CD4-positive, alpha-beta T cell treated with Interleukin-15 for 1 hour (primary cell): Measurements from ENCODE around the gene NDUFA11.

Experiments
- DNase-seq: peaks from one replicate; pipeline ENCODE4 v3.0.0-alpha.2; 2020

The NDUFA11 gene

DNA sequence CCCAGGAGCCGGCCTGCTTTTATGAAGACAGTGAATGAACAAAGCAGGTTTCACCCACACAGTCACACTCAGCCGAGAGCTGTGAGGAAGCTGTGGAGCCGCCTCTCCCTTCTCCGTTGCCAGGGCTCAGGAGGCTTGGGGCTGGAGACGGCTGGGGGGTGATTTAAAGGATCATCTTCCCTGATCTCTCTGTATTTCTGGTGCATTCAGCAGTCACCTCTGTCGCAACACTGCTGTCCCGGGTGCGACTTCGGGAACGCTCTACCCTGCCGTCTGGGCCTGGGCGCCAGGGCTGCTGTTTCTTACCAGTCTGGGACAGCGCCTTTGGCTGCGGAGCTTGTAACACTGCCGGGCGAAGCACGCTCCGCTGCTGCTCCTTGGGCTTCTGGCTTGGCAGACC is 28.6 kb upstream of the NDUFA11 start:
- no peak for DNase-seq

DNA sequence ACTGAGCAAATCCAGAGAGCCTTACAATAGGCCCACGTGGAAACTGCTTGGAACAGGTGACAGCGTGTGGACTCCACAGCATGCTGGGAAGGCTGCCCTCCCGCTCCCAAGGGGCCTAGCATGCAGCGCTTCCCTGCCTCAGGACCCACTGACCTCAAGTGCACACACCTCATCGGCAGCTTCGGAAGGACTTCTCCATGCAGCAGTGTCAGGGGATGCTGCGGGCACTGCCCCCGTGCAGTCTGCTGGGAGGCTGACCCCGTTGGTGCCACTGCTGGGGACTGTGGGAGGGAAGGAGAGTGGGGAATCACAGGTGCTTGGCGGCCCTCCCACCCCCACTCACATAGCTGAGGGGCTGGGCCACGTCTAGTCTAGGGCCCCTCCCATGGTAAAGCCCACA is 27.7 kb upstream of the NDUFA11 start:
- DNase-seq, result no peak

DNA sequence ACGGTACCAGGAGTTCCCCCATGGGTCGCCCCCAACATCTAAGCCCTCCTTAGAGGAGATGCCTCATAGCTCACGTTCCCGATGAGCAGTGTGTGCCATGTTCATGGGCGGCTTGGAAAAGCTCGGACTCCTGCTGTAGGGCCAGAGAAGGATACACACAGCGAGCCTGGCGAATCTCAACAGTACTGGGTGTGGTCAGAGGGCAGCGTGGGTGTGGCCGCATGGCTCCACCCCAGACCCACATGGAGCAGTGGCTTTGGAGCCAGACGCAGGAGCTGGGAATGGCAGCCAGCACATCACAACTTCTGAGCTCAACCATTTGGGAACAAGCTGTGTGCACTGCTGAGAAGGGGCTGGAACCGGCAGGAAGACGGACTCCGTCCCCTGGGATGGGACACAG is 26.0 kb upstream of the NDUFA11 start:
- no peak for DNase-seq

GRCh38 chr19:5929179-5929578 is 25.6 kb upstream of the NDUFA11 start:
- DNase-seq, result no peak

DNA sequence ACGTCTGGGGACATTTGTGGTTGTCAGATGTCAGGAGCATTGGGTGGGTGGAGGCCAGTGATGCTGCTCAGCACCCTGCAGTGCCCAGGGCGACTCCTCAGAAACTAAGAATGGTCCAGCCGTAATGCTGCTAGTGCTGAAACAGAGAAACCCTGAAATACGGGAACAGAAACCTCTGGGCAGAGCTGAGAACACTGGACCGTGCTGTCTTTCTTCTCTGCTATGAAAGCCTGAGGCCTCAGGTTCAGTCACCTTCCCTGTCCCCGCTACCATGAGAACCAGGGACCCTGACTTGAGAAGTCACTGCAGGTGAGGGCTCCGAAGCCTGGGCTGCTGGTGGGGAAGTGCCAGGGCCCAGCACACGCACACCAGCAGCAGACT is 23.8 kb upstream of the NDUFA11 start:
- DNase-seq, result no peak

GRCh38 chr19:5926641-5927440 is 23.3 kb upstream of the NDUFA11 start:
- DNase-seq, result no peak

GRCh38 chr19:5925830-5926427 is 22.3 kb upstream of the NDUFA11 start:
- no peak for DNase-seq

- no peak for DNase-seq
Measured at GRCh38 chr19:5923356-5923755, 19.8 kb upstream of the NDUFA11 start.

DNA sequence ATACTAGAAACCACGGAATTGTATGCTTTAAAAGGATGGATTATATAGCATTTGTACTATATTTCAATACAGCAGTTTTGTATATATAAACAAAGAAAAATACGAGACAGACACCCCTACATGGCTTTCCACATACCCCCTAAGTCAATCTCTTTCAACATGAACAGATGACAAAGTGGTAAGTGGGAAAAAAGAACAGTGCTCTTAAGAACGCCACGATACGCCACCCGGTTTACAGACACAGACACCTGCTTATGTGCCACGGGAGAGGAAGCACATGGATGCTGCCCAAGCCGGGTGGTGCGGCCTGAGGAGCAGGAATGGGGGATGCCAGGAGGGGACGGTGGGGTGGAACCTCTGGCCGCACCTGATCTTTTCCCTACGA is 18.6 kb upstream of the NDUFA11 start:
- DNase-seq, result no peak

DNA sequence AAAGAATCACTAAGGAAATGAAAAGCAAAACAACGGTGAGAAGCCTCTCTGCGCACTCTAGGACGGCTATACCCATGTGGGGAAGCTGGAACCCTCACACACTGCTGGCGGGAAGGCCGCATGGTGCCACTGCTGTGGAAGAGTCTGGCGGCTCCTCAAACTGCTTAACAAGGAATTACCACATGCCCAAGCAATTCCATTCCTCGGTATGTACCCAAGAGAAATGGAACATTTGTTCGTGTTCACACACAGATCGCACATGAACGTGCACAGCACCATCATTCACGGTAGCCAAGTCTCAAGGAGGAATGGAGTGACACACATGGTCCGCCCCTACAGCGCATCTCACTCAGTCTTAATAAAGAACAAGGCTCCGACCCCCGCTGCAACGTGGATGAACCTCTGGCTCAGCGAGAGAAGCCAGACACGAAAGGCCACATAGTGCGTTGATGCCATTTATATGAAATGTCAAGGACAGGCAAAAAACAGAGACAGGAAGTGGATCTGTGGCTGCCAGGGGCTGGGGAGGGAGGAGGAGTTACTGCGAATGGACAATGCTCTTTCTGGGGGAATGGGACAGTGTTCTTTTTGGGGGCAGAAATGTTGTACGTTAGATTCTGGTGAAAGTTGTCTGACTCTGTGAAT is 18.0 kb upstream of the NDUFA11 start:
- no peak for DNase-seq

GRCh38 chr19:5918463-5919079 is 15.0 kb upstream of the NDUFA11 start:
- no peak for DNase-seq

GRCh38 chr19:5917431-5918107 is 14.0 kb upstream of the NDUFA11 start:
- no peak for DNase-seq

- no peak for DNase-seq
Measured at GRCh38 chr19:5916181-5916708, 12.7 kb upstream of the NDUFA11 start.

GRCh38 chr19:5915782-5916165 is 12.2 kb upstream of the NDUFA11 start:
- no peak for DNase-seq

GRCh38 chr19:5914946-5915781 is 11.6 kb upstream of the NDUFA11 start:
- no peak for DNase-seq

- DNase-seq, result no peak
Measured at GRCh38 chr19:5914358-5914774, 10.8 kb upstream of the NDUFA11 start.

- no peak for DNase-seq
Measured at GRCh38 chr19:5913739-5914357, 10.3 kb upstream of the NDUFA11 start, which contains the start of gene CAPS. TSS of gene CAPS (plus strand) at chr19:5914254. CDS start at chr19:5914407, 153 bp downstream.

DNA sequence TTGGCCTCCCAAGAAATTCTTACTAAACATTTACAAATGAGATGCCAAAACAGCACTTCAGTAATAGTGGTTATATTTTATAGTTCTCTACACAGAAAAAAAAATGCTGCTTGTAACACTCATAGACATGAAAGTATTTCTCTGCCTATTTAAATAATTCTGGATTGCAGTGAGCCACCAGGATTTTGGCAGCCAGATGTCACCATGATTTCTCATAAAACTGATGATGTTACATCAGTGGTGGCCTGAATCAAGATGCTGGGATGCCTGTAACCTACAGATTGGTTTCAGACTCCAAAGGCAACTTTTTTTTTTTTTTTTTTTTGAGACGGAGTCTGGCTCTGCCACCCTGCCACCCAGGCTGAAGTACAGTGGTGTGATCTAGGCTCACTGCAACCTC is 7.8 kb upstream of the NDUFA11 start:
- no peak for DNase-seq

DNA sequence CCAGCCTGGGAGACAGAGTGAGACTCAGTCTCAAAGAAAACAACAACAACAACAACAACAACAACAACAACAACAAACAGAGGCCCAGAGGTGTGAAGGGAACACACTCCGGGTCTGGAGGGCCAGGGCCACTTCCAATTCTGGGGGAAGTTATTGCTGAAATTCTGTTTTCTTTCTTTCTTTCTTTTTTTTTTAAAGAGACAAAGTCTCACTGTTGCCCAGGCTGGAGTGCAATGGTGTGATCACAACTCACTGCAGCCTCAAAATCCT is 7.0 kb upstream of the NDUFA11 start:
- DNase-seq, result no peak

DNA sequence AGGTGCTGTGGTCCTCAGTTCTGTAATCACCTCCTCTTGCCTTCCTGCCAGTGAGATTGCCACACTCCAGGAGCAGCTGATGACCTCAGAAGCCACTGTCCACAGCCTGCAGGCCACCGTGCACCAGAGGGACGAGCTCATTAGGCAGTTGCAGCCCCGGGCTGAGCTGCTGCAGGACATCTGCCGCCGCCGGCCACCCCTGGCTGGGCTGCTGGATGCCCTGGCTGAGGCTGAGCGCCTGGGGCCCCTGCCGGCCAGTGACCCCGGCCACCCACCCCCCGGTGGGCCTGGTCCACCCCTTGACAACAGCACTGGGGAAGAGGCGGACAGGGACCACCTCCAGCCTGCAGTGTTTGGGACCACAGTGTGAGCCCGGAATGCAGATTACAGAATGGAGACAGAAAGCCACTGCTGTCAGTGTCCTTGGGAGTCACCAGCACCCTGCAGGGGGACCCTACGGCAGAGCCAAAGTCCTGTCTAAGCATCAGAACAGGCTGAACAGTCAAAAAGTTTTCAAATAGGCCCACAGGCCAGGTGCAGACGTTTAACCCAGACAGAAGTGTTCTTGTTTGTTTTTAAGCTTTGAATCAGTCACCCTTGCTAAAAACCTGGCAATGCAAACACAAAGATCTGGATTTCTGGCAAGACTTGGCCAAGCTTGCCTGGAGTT is 5.3 kb upstream of the NDUFA11 start:
- DNase-seq, result no peak

- no peak for DNase-seq
Measured at GRCh38 chr19:5907241-5907640, 3.7 kb upstream of the NDUFA11 start.
